GM23338 (cell line): ENCODE results near the gene PKDCC. TPM values are rescaled to one million over a fixed set of nuclear protein-coding genes. Genes with fewer than 3 reads are reported as not detected.

Source experiments
- ATAC-seq: fragments of 200-7000 bp; cut with Tn5 transposase; 3 replicates; pipeline ENCODE4 v1.9.1; 2020
- DNase-seq: peaks from one replicate; pipeline ENCODE4 v3.0.0-alpha.2; 2015; ENCODE audit warnings: low spot score
- H2AFZ ChIP-seq: fragments of 200-600 bp; sonication (generic); 2 replicates; pipeline ENCODE4 v1.8.0; 2016; ENCODE audit warnings: antibody characterized with exemption, mild to moderate bottlenecking, moderate library complexity
- H3F3A ChIP-seq: fragments of 200-600 bp; sonication (generic); replicated peaks from 2 replicates; pipeline ENCODE4 v1.8.0; 2017; ENCODE audit warnings: antibody characterized with exemption, mixed run types, low read depth
- H3K27ac ChIP-seq: fragments of 200-600 bp; sonication (generic); 2 replicates; pipeline ENCODE4 v1.6.1; 2016; ENCODE audit warnings: low read depth
- H3K27me3 ChIP-seq: fragments of 200-600 bp; sonication (generic); 2 replicates; pipeline ENCODE4 v1.8.0; 2016; ENCODE audit warnings: mild to moderate bottlenecking, mixed run types, moderate library complexity; ENCODE audit not compliant: insufficient read depth
- H3K36me3 ChIP-seq: fragments of 200-600 bp; sonication (generic); 2 replicates; pipeline ENCODE4 v1.8.0; 2016; ENCODE audit warnings: mild to moderate bottlenecking; ENCODE audit not compliant: insufficient read depth
- H3K4me1 ChIP-seq: fragments of 200-600 bp; sonication (generic); 2 replicates; pipeline ENCODE4 v1.8.0; 2016; ENCODE audit warnings: mild to moderate bottlenecking, moderate library complexity; ENCODE audit not compliant: insufficient read depth
- H3K4me2 ChIP-seq: fragments of 200-600 bp; sonication (generic); 2 replicates; pipeline ENCODE4 v1.7.1; 2017; ENCODE audit warnings: mixed run types
- H3K4me3 ChIP-seq: fragments of 200-600 bp; sonication (generic); 2 replicates; pipeline ENCODE4 v1.6.1; 2016; ENCODE audit warnings: mixed run types
- H3K79me2 ChIP-seq: fragments of 200-600 bp; sonication (generic); replicated peaks from 2 replicates; pipeline ENCODE4 v1.8.0; 2017; ENCODE audit warnings: mild to moderate bottlenecking; ENCODE audit not compliant: insufficient read depth
- H3K9me2 ChIP-seq: fragments of 200-600 bp; sonication (generic); 2 replicates; pipeline ENCODE4 v1.8.0; 2017; ENCODE audit not compliant: insufficient read depth
- H4K20me1 ChIP-seq: fragments of 200-600 bp; sonication (generic); replicated peaks from 2 replicates; pipeline ENCODE4 v1.8.0; 2017; ENCODE audit warnings: mild to moderate bottlenecking; ENCODE audit not compliant: insufficient read depth
- H3K27ac Mint-ChIP-seq: 2 replicates; pipeline ENCODE4 v1.8.0; 2020; ENCODE audit warnings: inconsistent platforms, mild to moderate bottlenecking, moderate library complexity, mixed read lengths
- H3K27me3 Mint-ChIP-seq: 3 replicates; pipeline ENCODE4 v1.8.0; 2022; ENCODE audit warnings: low read depth, mild to moderate bottlenecking, moderate library complexity, mixed read lengths, inconsistent platforms; ENCODE audit not compliant: insufficient read depth, poor library complexity
- H3K36me3 Mint-ChIP-seq: 3 replicates; pipeline ENCODE4 v1.8.0; 2021; ENCODE audit warnings: low read depth, mild to moderate bottlenecking, inconsistent platforms, moderate library complexity, mixed read lengths
- H3K4me1 Mint-ChIP-seq: 3 replicates; pipeline ENCODE4 v1.8.0; 2020; ENCODE audit warnings: mild to moderate bottlenecking, inconsistent platforms, mixed read lengths
- H3K4me3 Mint-ChIP-seq: 3 replicates; pipeline ENCODE4 v1.8.0; 2021; ENCODE audit warnings: moderate library complexity, mild to moderate bottlenecking, inconsistent platforms, mixed read lengths
- H3K9me3 Mint-ChIP-seq: 3 replicates; pipeline ENCODE4 v1.8.0; 2020; ENCODE audit warnings: moderate library complexity, mild to moderate bottlenecking, inconsistent platforms, mixed read lengths
- ETS1 ChIP-seq: IDR thresholded peaks from 2 replicates; pipeline ENCODE4 v1.6.1; 2016; ENCODE audit warnings: antibody characterized with exemption
- NANOG ChIP-seq: IDR thresholded peaks from 2 replicates; pipeline ENCODE4 v1.6.1; 2016; ENCODE audit warnings: antibody characterized with exemption, borderline replicate concordance
- ZNF114 ChIP-seq: fragments of 250-450 bp; sonication (Bioruptor Pico); IDR thresholded peaks from 2 replicates; pipeline ENCODE4 v1.5.0; 2020; ENCODE audit warnings: mild to moderate bottlenecking, moderate library complexity
- ZNF331 ChIP-seq: fragments of 250-450 bp; sonication (Bioruptor Pico); IDR thresholded peaks from 2 replicates; pipeline ENCODE4 v1.5.0; 2020; ENCODE audit warnings: low read depth, mild to moderate bottlenecking, moderate library complexity
- ZNF462 ChIP-seq: fragments of 250-450 bp; sonication (Bioruptor Pico); IDR thresholded peaks from 2 replicates; pipeline ENCODE4 v1.5.0; 2020; ENCODE audit warnings: mild to moderate bottlenecking, moderate library complexity
- polyA plus RNA-seq: library from polyadenylated mRNA; unstranded; fragments of >200 nt; fragmentation: Nextera tagmentation; extraction: Ambion mirVana; gene quantifications from 2 replicates; pipeline ENCODE4 v1.2.1, GENCODE V29; 2016
- total RNA-seq: library from RNA; depleted of rRNA; stranded (reverse); fragments of >200 nt; shearing (Covaris generic); gene quantifications from 2 replicates; pipeline ENCODE4 v1.2.3, GENCODE V29; 2014

PKDCC gene
- total and polyA plus RNA-seq, 2 experiments from 2014 or later: 7.0 to 44.8 TPM

GRCh38 chr2:41998186-41999127 lies 49.4 kb upstream of the PKDCC start:
- Mint-ChIP-seq H3K27me3 (peaks cover 4% of the 10 kb centered on the region), H3K27ac (no peak overlapping the region), H3K36me3 (peaks cover 5% of the 10 kb centered on the region; the same call in 1 of the 3 replicates), H3K4me3 (no peak overlapping the region), H3K9me3 (peaks cover 9% of the 10 kb centered on the region; the same call in 2 of the 3 replicates), H3K4me1 (peaks cover 2% of the 10 kb centered on the region; the same call in 2 of the 3 replicates)
- Histone ChIP-seq H3F3A (no peaks in the 10 kb centered on the region), H3K27me3 (no peaks in the 10 kb centered on the region), H2AFZ (peak overlapping the region; percentile 76), H3K27ac (no peak overlapping the region), H4K20me1 (no peaks in the 10 kb centered on the region), H3K36me3 (no peaks in the 10 kb centered on the region), H3K9me2 (peaks cover 10% of the 10 kb centered on the region; the same call in 1 of the 2 replicates), H3K4me1 (peaks cover 10% of the 10 kb centered on the region), H3K79me2 (no peaks in the 10 kb centered on the region), H3K4me3 (no peak overlapping the region), H3K4me2 (no peak overlapping the region)
- TF ChIP-seq NANOG (no peak), ZNF331 (CRISPR knock-in tag) (no peak), ZNF114 (CRISPR knock-in tag) (no peak), ETS1 (no peak), ZNF462 (no peak)
- ATAC-seq: no peak; the same call in 1 of the 3 replicates
- no peak for DNase-seq
